ENCODE data around the gene ELF2.
A peak's percentile ranks its signal among the peaks of the same experiment; 100 is the strongest.

DNA sequence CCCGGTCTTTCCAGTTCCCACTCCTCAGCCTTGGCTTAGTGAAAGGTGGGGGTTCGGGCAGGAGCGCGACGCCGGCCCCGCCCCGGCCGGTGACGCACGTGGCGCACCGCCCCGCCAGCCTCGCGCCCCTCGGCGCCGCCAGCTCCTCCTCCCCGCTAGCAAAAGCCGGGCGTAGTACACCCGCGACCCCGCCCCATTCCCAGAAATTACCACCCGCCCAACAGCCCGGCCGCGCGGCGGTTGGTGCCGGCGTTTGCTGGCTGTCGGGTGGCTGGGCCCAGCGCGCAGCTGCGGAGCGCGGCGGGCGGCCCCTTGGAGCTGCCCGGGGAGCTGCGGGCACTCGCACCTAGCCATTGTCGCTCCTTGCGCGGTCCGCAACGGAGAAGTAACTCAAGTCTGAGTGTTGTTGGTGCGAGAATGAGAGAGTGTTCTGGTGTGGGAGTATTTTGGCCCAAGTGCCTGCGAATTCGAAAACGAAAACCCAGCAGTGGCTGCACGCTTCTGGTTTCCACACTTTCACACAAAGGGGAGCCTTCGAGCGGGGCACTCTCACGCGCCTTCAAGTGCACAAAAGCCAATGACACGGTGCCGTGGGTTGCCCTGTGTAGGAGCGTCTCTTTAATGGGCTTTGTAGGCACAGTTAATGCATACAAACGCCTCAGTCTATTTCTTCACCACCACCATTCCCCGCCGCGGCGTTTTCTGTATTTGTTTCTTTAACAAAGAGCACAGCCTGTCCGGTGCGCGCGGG is 1.0 kb upstream of the ELF2 start:
- TF ChIP-seq POLR2AphosphoS5 (IDR thresholded peaks at IDR 0.05; ENCODE audit: insufficient read depth in 1 of 2, low read depth in 1 of 2): peak in 1 of 2 donors; percentile 79
- TF ChIP-seq, protein P1, sequence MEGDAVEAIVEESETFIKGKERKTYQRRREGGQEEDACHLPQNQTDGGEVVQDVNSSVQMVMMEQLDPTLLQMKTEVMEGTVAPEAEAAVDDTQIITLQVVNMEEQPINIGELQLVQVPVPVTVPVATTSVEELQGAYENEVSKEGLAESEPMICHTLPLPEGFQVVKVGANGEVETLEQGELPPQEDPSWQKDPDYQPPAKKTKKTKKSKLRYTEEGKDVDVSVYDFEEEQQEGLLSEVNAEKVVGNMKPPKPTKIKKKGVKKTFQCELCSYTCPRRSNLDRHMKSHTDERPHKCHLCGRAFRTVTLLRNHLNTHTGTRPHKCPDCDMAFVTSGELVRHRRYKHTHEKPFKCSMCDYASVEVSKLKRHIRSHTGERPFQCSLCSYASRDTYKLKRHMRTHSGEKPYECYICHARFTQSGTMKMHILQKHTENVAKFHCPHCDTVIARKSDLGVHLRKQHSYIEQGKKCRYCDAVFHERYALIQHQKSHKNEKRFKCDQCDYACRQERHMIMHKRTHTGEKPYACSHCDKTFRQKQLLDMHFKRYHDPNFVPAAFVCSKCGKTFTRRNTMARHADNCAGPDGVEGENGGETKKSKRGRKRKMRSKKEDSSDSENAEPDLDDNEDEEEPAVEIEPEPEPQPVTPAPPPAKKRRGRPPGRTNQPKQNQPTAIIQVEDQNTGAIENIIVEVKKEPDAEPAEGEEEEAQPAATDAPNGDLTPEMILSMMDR (IDR thresholded peaks at IDR 0.05): no peak

Data from vagina (tissue), 2 donors.